Measurements from ENCODE around the gene OGA.

GRCh38 chr10:101763141-101763846, 55.0 kb downstream of the OGA start:
- TF ChIP-seq EZH2phosphoT487 (IDR thresholded peaks at IDR 0.05; ENCODE audit: low read length) (no peak), CTCF (IDR thresholded peaks at IDR 0.05; ENCODE audit: low read length) (no peak), EZH2 (optimal IDR thresholded peaks at IDR 0.05; ENCODE audit: low read depth, low read length) (no peak)

Measured in MM.1S (cell line).